GM08714 (cell line): ENCODE measurements around the gene STRN.

Source experiments
- H3K4me3 ChIP-seq: fragments of 200-500 bp; sonication (Bioruptor generic); 2 replicates; pipeline ENCODE4 v1.5.1; 2014; ENCODE audit warnings: mild to moderate bottlenecking, low read length, inconsistent platforms
- ZNF274 ChIP-seq: IDR thresholded peaks from 2 replicates; pipeline ENCODE4 v1.6.1; 2012; ENCODE audit warnings: mild to moderate bottlenecking, low read depth, low read length

The STRN gene

DNA sequence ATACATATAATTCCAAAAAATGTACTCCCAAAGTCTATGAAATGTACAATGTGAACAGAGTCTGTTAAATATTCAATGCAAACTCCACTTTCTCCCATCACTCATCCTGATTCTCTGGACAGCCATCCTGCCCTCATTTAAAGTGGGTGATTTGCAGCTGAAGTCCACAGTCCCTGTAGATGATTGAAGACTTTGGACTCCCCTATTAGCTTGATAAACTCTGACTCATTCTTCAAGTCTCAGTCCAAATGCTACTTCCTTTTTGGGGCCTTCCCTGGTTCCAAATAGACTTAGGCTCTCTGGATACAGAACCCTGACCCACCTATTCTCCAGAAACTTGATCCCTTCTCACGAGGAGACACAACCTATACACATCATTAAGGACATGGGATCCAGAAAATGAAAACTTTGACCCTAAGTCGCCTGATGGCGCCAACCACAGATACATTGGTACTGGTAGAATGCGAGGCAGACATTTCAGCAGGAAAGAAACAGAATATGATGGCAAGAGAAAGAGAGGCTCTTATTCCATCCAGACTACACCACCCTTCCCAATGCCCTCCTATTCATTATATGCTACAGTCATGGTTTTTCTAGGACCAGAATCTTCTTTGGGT lies 147.1 kb downstream of the STRN start:
- TF ChIP-seq ZNF274: no peak
- H3K4me3 ChIP-seq: no peak overlapping the region

DNA sequence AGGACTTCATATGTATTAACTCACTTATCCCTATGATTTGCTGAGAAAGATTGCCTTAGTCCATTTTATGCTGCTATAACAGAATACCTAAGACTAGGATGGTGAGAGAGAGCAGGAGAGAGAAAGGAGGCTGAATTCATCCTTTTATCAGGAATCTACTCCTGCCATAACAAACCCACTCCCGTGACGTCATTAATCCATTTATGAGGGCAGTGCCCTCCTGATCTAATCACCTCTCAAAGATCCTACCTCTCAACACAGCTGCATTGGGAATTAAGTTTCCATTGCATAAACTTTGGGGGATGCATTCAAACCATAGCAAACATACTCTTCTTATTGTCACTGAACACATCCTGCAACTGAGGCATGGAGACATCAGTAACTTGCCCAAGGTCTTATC lies 147.8 kb downstream of the STRN start:
- H3K4me3 ChIP-seq: no peak overlapping the region
- TF ChIP-seq ZNF274: no peak

DNA sequence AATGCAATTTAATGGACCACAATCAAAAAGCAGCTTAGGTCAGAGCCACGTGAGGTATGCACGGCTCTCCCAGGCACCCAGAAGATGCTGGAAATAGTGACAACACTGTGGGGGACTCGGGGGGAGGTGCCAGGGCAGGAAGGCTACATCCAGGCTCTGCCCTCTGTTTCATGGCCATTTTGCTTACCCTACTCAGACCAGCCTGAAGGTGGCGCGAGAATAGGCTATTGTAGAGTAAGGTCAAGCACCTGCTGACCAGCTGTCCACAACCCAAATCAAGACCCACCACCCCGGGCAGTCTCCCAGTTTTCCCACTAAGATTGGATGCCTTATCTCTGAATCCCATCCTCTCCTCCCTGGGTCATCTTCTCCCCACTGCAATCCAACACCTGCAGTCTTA lies 154.1 kb downstream of the STRN start:
- TF ChIP-seq ZNF274: no peak
- no peak overlapping the region for H3K4me3 ChIP-seq

DNA sequence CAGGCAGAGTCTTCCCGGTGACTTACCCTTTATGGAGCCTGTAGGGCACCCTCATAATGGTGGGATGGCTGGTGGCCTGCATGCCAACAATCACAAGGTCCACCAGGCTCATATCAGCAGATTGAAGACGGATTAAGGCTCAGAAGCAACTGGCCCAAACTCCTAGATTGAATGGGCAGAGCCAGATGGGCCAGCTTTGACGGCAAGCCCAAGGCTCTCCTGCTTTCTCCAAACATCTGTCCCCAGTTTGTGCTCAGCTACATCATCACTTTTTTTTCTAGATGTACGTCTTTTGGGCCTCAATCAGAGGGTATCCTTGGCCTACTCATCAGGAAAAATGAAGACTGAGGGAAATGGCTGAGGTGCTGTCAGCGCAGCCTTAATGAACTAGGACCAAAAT lies 155.3 kb downstream of the STRN start:
- no peak overlapping the region for H3K4me3 ChIP-seq
- TF ChIP-seq ZNF274: no peak

DNA sequence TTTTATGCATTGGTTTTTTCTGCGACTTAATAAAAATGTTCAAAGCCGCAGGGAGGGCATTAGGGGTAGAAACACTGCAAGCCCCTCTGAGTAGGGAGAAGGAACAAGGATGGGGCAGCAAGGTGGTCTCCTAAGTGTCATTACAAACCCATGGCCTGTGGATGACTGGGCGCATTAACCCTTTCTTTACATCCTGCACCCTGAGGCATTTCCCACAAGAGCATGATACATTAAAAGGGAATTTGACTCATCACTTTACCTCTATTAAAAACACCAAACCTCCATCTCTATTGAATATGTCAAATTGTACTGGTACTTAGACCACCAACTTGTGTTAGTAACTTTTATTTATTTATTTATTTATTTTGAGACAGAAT lies 157.3 kb downstream of the STRN start:
- TF ChIP-seq ZNF274: no peak
- no peak overlapping the region for H3K4me3 ChIP-seq

DNA sequence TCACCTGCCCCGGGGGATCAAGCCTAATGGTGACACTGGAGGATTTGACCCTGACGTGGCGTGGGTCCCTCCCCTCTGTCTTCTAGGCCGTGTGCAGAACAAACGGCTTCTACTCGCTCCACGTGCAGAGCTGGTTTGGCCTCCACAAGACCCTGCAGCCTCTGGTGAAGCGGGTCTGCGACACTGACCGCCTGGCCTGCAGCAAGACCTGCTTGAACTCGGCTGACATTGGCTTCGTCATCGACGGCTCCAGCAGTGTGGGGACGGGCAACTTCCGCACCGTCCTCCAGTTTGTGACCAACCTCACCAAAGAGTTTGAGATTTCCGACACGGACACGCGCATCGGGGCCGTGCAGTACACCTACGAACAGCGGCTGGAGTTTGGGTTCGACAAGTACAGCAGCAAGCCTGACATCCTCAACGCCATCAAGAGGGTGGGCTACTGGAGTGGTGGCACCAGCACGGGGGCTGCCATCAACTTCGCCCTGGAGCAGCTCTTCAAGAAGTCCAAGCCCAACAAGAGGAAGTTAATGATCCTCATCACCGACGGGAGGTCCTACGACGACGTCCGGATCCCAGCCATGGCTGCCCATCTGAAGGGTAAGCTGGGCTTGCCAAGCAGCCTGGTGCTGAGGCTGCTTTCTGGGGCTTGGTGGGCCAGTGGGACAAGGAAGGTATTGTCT lies 157.8 kb downstream of the STRN start:
- no peak for TF ChIP-seq ZNF274
- no peak overlapping the region for H3K4me3 ChIP-seq

DNA sequence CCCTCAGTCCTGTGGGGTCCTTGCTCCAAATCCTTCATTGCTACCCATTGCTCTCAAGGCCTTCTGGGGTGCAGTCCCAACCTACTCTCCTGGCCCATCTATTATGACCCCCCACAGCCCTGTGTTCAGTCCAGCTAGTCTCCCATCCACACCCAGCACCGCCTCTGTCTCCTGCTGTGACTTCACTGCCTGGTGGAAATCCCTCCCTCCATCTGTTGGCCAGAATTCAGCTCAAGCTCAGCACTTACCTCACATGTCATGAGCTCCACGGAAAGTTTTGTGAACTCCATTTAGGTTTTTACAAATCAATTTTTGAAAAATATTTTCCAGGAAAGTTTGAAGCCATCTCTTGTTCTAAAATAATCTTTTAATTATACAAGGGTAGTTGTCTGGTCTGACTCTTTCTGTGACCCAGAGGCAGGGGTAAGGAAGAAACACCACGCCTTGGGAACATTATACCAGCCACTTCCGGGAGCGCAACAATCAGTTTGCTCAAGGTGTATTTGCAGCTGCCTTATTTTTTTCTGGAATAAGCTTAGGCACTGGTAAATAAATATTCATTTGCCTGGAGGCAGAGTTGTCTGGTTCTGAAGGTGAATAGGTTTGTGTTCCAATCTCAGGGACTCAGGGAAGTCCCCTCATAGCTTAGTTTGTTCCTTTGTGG lies 159.0 kb downstream of the STRN start:
- TF ChIP-seq ZNF274: no peak
- no peak overlapping the region for H3K4me3 ChIP-seq

DNA sequence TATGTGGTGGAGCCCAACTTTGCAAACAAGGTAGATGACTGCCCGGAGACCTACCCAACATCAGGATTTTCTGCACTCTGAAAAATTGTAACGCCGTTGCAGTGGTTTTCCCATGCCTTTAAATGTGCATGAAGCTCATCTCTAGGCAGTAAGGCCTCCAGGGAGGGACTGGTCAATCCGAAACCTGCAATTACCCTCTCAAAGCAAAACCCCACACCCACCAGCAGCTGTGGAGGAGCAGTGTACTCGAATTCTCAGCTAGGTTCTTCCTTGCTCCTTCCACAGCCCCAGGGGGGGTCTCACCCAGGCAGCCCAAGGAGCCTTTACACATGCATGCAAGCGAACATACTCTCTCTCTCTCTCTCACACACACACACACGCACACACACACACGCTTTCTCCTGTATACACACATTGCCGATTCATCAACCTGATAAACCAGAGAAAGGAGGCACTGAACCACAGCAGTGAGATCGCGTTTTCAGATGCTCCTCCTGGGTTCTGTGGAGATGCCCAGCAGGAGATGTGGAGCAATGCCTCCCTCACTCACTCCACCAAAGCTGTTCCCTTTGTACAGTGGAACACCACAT lies 160.6 kb downstream of the STRN start:
- TF ChIP-seq ZNF274: no peak
- H3K4me3 ChIP-seq: no peak overlapping the region

DNA sequence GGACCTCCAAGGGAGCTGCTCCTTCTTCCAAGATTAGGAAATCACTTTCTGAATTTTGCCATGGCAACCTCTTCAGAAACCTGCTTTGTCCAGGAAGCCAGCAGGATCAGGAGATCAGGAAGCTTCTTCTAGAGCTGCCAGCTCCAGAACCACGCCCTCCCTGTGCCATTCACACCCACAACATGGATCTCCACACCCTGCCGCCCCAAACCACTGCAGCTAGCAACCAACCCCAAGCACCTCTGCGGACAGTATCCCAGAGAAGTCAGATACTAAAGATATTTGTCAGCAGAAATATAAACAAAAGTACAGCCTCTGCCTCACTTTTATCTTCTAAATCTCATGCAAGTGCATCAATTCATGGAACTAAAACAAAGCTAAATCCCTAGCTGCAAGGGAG lies 163.4 kb downstream of the STRN start:
- no peak for TF ChIP-seq ZNF274

DNA sequence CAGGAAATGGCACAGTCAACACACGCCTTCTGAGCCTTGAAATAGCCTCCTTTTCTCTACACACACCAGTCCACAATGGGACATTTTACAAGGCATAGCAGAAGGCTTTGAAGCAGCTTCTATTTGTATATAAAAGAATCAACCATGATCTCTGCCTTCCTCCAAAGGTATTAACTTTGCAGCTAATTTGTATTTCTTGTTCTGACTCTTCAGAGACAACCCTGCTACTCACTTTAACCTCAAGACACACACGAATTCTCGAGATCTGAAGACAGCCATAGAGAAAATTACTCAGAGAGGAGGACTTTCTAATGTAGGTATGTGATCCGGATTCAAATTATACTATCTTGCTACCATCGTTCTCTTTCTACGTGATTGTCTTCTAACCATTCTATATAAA lies 165.2 kb downstream of the STRN start:
- H3K4me3 ChIP-seq: no peak overlapping the region
- TF ChIP-seq ZNF274: no peak

More for the DNA sequence above, 163.4 kb downstream of the STRN start:
- no peak overlapping the region for H3K4me3 ChIP-seq

DNA sequence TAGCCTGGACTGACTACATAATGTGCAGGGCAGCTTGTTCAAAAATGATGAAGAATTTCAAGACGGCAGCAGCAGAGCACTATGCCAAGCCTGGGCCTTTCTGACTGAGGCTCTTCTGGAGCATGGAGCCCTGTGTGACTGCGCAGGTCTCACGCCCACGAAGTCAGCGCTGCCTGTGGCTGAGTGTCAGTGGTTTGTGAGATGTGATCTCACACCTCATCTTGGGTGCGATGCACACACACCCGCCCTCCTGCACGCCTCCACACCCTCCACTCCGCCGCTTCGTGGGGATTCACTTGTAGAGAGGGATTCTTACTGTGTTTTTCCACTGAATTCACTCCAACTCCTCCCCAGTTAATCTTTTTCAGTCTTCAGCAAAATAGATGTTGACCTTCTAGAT lies 166.0 kb downstream of the STRN start:
- no peak for TF ChIP-seq ZNF274
- no peak overlapping the region for H3K4me3 ChIP-seq

DNA sequence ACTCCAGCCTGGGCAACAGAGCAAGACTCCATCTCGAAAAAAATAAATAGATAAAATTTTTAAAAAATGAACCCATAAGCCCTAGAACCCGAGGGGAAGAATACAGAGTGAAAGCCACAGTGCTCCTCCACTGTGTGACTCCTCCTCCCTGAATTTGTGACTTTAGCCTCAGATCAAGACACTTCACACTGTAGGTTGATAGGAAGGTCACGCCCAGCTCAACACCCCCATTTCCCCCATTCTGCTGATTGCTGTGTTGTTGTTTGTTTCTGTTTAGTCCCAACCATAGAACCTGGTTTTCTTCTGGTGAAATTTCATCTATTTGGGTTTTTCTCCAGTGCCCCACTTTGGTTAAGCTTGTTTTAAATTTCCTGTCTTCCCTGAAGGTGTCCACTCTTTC lies 167.6 kb downstream of the STRN start:
- H3K4me3 ChIP-seq: no peak overlapping the region
- TF ChIP-seq ZNF274: no peak

DNA sequence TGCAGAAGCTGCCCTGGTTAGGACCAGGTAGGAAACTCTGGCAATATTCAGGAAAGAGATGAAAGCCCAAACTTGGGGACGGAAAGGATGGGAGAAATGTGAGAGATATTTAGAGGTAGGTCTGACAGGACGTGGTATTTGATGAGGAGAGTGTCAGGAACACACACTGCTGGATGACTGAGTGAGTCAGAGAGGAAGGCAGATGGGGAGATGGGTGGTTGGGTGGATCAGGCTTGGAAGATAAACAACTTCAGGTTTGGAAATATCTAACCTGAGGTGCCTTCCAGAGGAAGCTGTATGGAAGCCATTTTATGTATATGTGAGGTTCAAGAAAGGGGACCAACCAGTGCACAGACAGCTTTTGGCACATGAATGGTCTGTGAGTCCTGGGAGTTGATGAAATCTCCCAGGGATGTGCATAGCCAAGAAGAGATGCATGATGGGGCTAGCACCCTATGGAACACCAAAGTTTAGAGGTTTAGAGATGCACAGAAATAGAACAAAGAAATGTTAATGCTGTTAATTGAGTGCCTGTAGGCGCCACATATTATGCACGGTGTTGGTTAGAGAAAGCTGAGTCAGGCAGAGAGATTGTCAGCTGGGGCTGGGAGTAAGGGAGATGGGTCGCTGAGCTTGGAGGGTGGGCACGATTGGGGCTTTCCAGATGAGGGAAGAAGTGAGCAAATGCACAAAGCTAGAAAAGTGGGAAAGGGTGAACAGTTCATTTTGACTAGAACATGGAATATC lies 168.8 kb downstream of the STRN start:
- TF ChIP-seq ZNF274: no peak
- no peak overlapping the region for H3K4me3 ChIP-seq
